ENCODE measurements around the gene YWHAE.
"Not testable (repeated sequence)": the region's sequence is repeated elsewhere in the genome, so short reads cannot be mapped to it uniquely, and the experiment has no call there.

YWHAE gene

DNA sequence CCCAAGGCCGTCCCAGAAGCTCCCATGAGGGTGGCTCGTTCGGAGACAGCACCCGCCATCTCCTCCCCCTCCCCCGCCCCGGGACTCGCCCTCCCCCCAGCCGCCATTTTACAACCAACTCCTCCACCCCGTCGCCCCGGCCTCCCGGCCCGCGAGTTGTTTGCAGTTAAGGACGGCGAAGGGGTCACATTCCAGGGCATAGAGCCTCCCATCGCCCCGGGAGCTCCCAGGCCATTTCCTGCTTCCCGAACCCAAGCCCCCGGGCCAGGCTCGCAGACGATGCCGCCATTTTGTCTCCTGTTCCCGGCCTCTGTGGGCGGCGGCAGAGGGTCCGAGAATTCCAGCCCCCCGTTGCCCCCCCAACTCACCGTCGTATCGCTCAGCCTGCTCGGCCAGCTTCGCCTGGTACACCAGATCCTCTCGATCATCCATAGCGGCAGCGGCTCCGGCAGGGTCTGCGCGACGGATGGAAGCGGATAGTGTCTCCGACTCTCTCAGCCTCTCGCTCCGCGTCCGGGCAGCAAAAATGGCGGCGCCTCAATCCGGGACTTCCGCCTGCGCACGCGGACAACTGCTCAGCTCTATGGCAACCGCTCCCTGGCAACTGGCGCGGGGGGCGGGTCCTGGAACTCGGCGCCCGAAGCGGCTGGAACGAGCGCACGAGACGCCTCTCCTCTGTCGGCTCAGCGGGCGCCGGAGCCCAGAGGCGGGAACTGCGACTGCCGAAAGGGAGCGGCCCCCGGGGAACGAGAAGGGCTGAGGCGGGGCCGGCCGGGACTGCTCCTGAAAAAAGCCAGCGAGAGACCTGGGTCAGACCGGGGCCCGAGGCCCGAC lies at the start of gene YWHAE:
YWHAE (minus strand) TSS at position 544 of the 834 bp plus-strand sequence; CDS start at position 432, 112 bp downstream.
- DNase-seq, result peak; percentile 91

DNA sequence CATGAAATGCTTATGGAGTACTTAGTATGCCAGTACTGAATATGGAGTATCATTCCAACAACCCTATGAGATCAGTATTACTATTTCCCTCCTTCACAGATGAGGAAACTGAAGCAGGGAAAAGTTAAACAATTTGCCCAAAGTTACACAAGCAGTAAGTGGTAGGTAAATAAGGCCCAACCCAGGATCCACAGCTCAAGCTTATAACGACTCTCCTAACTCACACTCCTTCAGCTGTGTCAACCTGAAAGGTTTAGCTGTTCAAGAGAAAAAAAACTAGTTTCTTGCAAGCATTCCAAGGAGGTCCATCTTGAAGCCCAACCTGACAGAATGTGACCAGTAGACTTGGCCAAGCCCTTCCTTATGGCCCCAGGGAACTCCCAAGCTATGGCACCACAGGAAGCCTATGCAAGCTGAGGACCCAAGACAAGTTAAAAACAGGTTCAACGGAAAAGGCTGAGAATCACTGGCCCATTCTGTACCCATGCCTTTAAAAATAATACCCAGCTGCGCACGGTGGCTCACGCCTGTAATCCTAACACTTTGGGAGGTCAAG lies 49.5 kb upstream of the YWHAE start:
- no peak for DNase-seq

DNA sequence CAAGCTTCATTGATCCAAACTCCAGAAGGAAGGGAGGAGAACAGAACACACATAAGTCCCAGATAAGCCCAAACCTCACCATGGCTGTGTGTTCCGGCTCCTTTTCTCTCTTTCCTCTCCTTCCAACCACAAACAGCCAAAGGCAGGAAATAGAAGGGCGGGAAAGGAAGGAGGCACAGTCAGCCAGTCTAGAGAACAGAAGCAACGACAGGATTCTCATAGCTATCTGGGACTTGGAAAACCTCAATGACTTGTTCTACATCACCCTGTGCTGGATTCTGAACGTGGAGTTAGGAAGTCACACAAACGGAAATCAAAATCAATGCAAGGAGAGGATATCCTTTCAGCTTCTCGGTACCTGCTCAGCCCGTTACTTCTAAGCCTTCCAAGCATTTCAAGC lies 47.0 kb upstream of the YWHAE start:
- no peak for DNase-seq

DNA sequence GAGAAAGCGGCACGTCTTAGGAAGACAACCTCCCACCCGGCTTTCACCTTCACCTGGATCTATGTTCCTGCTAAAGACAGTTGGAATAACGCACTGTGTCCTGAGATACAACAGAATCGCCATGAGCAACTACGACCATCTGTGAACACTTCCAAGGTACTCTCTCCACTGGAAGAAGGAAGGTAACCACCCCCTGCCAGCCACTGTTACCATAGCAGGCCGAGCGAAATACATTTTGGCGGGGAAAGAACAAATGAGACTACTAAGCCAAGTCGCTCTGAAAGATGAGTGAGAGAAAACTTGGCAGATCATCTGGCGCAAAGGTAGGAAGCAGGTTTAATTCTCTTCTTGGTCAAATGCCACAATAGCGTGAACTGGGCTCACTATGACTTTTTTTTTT lies 46.2 kb upstream of the YWHAE start:
- no peak for DNase-seq

DNA sequence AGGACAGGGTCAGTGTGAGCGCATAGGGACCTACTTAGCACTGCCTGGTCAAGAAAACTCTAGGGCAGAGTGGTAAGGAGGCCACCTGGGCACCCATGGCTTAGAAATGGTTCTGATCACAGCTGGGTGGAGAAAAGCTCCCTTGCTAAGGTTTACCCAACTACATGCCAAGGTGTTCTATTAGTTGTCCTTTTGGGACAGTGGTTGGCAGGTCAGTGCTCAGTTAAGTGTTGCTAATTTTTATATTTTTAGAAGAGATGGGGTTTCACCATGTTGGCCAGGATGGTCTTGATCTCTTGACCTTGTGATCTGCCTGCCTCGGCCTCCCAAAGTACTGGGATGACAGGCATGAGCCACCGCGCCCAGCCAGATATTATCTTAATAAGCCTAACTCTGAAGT lies 45.7 kb upstream of the YWHAE start:
- not testable (repeated sequence) for DNase-seq

DNA sequence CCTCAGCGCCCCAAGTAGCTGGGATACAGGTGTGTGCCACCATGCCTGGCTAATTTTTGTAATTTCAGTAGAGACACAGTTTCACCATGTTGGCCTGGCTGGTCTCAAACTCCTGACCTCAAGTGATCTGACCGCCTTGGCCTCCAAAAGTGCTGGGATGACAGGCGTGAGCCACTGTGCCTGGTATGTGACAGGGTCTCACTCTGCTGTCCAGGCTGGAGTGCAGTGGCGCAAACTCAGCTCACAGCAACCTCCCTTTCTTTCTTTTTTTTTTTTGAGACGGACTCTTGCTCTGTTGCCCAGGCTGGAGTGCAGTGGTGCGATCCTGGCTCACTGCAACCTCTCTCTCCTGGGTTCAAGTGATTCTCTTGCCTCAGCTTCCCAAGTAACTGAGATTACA lies 42.7 kb upstream of the YWHAE start:
- DNase-seq, result not testable (repeated sequence)

DNA sequence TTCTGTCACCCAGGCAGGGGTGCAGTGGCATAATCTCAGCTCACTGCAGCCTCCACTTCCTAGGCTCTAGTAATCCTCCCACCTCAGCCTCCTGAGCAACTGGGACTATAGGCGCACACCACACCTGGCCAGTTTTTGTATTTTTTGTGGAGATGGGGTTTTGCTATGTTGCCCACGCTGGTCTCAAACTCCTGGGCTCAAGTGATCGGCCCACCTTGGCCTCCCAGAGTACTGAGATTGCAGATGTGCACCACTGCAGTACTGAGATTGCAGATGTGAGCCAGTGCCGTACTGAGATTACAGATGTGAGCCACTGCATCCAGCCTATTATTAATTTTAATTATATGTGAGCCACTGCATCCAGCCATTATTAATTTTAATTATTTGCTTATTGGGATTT lies 42.2 kb upstream of the YWHAE start:
- DNase-seq, result no peak

DNA sequence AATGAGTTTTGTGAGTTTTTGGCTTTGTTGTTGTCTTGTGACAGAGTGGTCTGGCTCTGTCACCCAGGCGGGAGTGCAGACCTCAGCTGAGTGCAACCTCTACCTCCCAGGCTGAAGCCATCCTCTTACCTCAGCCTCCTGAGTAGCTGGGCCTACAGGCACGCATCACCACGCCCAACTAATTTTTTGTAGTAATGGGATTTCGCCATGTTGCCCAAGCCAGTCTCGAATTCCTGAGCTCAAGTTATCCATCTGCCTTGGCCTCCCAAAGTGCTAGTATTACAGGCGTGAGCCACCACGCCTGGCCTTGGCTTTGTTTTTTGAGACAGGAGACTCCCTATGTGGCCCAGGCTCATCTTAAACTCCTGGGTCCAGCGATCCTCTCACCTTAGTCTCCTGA lies 40.9 kb upstream of the YWHAE start:
- no peak for DNase-seq

DNA sequence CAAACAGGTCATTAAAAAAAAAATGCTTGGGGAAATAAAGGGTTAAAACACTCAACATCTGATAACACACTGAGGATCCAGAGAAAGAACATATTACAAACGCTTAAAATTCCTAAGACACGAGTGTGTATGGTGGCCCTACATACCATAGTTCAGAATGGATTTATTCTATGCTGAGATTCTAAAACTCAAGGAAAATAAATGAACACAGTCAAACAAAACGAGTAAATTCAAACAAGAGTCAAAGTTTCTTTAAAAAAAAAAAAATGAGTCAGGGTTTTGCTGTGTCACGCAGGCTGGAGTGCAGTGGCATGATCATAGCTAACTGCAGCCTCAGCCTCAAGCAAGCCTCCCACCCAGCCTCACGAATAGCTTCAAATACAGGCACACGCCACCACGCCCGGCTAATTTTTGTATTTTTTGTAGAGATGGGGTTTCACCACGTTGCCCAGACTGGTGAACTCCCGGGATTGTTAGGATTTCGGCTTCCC lies 38.6 kb upstream of the YWHAE start:
- DNase-seq, result no peak

DNA sequence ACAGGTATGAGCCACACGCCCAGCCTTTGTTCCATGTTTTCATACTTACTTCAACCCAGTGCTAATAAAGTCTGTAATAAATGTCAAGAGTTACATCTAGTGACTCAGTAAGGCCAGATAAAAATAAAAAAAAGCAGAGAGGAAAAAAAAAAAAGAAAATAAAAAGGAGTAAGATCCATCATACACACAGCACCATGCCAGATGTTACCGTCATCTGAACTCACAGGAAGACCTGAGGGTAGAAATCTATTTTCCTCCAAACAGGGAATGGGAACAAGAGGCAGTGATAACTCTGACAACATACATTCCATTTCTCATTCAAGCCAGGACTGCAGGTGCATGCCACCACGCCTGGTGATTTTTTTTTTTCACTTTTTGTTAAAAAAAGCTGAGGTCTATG lies 35.3 kb upstream of the YWHAE start:
- no peak for DNase-seq

DNA sequence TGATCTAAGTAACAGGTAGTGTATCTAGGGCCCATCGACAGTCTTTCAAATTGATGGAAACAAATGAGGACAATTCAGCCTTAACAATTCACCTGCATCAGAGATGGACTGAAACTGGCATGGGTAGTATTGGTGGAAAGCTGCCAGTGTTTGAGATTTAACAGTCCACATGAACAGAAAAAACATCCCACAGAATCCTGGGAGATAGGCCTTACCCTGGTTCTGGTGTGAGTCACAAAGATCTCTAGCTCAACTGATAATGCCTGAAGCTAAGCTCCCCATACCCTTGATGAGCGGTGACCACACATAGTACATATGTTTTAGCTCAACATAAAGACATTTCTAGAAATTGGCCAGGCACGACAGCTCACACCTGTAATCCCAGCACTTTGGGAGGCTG lies 34.1 kb upstream of the YWHAE start:
- no peak for DNase-seq

DNA sequence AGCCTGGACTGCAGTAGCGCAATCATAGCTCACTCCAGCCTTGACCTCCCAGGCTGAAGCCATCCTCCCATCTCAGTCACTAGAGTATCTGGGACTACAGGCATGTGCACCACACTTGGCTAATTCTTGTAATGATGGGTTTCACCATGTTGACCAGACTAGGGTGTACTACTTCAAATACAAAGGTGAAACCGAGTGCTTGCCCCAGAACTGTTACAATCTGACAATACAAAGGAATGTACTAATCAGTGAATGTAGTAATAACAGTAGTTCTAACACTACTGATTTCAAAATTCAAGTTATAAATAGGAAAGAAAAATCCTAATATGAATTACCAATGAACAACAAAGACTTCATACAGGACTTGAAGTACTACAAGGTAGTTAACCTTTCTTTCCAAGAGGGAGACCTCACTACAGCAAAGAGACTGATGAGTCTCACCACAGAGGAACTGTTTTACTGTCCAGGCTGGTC lies 31.6 kb upstream of the YWHAE start:
- DNase-seq, result no peak

DNA sequence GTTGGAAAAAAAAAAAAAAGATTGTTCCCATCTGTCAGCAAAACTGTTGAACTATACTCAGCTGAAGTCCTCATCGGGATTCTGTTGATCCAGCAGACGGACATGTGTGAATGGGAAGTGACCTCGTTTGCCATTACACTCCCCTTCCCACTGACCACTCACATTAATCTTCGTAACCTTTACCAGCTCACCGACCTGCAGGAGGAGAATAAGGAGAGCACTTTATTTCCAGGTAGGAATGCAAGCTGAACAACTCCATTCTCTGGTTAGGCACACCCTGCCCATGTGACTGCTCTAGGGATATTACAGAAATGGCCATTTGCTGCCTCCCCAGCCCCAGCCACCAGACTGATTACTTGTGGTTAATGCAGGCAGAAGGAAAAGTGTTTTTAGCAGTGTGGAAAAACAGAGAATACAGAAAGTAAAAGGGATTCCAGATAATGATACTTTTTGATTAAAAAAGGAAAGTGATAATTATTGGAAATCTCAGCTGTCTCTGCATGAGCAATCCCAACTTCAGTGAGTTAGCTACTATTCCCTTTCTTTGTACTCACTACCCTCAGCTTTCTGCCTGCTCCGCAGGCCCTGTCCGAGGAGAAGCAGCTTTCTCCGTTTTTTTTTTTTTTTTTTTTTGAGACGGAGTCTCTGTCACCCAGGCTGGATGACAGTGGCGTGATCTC lies 23.6 kb upstream of the YWHAE start:
- no peak for DNase-seq

DNA sequence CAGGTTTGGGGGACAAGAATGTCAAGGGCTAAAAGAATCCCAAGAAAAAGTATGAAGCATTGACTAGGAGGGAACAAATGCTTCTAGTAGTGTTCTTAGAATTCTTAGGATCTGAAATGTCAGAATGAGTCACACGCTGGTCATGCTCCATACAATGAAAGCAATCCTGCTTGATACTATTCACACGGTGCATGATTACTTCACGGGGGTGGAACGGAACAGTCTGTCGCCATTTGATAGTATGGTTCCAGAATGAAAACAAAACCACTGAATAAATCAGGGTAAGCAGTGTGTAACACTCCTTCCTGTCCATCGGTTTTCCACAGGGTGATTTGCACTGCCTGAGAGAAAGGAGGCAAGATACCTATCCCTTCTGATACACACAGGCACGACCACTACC lies 22.9 kb upstream of the YWHAE start:
- DNase-seq, result no peak

DNA sequence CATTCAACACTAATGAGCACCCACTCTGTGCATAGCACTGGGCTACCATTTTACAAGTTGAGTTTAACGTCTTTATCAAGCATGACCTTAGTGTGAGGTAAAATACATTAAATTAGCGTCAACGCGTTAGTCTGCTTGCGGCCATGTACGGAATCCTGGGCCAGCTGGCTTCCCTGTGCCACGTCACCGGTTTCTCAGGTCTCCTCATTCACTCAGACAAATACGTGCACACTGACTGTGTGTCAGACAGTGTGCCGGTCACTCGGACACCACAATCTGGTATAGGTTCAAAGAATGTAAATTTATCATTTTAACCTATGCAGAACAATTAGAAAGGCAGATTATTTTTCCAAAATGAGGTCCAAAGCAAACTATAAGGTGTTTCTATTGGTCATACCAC lies 21.4 kb upstream of the YWHAE start:
- no peak for DNase-seq

DNA sequence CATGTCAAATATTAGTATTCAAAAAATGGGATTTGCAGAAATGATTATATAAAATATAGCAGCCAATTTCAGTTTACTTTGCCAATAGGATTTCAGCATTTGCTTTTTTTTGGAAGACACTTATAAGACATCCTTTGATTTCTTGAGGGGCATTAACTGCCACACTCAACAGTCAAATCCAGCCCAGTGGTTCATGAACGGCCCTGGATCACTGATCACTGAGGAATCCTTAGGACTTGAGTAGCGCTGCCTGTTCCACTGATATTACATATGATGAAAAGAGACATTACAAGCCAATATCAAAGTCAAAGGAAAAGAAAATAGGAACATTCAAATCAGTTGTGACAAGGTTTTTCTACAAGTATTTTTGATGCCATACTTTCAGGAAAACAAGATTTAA lies 21.0 kb upstream of the YWHAE start:
- DNase-seq, result no peak

DNA sequence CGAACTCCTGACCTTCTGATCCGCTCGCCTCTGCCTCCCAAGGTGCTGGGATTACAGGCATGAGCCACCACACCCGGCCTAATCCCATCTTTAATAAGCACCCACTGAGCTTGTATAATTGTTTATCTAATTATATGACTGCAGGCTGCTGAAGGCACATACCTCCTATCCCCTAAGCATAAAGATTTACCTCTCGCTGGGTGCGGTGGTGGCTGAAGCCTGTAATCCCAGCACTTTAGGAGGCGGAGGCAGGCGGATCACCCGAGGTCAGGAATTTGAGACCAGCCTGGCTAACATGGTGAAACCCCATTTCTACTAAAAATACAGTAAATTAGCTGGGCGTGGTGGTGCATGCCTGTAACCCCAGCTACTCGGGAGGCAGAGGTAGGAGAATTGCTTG lies 20.1 kb upstream of the YWHAE start:
- DNase-seq, result no peak

DNA sequence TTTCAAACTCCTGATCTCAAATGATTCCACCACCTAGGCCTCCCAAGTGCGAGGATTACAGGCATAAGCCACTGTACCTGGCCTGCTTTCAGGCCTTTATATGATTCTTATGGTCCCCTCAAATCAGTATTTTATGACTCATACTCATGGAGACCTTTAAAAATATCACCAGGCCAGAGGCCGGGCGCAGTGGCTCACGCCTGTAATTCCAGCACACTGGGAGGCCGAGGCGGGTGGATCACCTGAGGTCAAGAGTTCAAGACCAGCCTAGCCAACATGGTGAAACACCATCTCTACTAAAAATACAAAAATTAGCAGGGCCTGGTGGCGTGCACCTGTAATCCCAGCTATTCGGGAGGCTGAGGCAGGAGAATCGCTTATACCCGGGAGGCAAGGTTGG lies 18.5 kb upstream of the YWHAE start:
- DNase-seq, result not testable (repeated sequence)

DNA sequence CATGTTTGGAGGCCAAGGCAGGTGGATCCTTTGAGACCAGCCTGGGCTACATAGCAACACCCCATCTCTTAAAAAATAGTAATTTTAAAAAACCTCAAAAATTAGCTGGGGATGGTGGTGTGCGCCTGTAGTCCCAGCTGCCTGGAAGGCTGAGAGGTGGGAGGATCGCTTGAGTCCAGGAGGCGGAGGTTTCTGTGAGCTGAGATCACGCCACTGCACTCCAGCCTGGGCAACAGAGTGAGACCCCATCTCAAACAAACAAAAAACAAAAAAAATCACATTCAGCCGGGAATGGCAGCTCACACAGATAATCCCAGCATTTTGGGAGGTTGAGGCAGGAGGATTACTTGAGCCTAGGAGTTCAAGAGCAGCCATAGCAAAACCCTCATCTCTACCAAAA lies 16.4 kb upstream of the YWHAE start:
- DNase-seq, result no peak

DNA sequence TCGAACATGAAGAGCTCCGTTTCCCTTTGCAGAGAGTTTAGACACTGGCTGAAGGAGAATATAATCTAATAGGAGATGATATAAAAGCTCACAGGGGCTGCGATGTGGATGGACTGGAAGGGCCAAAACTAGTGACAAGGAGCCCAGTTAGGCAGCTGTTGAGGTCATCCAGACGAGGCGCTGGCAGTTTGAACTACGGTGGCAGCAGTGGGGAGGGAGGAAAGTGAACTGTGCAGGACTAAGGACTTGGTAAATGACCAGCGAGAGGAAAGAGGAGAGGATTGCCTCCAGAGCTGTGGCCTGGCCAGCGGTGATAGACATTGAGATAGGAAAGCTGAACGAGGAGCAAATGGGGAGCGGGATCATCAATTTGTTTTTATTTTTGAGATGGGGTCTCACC lies 14.6 kb upstream of the YWHAE start:
- no peak for DNase-seq

DNA sequence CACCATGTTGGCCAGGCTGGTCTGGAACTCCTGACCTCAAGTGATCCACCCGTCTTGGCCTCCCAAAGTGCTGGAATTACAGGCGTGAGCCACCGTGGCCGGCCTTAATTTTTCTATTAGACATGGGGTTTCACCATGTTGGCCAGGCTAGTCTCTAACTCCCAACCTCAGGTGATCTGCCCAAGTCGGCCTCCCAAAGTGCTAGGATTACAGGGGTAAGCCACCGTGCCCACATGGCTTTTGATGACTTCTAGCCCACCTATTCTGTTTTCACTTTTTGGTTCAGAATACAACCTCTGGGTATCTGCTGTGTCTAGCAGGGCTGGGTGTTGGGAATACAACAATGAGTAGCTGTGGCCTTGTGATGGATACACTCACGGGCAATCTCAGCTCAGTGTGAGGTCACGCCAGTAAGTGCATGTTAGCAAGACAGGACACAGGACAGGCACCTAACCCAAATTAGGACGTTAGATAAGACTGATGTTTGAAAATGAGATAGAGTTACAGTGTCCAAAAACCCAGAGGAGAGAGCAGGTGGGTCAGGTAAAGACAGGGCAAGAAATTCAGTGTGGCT lies 14.1 kb upstream of the YWHAE start:
- DNase-seq, result no peak

DNA sequence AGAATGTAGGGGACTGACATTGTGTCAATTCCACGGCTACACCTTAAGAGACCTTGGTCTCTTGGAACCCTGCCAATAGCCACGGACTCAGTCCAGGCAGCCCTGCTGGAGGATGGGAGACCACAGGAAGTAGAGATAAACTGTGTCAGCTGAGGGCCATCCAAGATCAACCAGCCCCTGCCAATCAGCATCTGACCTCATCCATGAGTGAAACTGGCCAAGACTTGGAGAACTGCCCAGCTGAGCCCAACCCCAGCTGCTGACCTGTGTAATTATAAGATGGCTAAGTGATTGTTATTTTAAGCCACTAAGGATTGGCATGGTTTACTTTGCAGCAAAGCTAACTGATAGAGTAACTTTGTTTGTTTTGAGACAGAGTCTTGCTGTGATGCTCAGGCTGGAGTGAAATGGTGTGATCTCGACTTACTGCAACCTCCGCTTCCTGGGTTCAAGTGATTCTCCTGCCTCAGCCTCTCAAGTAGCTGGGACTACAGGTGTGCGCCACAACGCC lies 13.3 kb upstream of the YWHAE start:
- DNase-seq, result no peak
